ENCODE measurements around the gene NEURL1B. TPM values are rescaled to one million over a fixed set of nuclear protein-coding genes. Genes with fewer than 3 reads are reported as not detected.
A peak's percentile ranks its signal among the peaks of the same experiment; 100 is the strongest.

The NEURL1B gene
- polyA plus RNA-seq, 2 of the 4 experiments (the other 2 are of a cell fraction), result 0.89 to 2.1 TPM

- Histone ChIP-seq H3K4me2 (no peak overlapping the region), H3K27ac (no peak overlapping the region), H3K4me3 (no peak overlapping the region), H3K4me1 (peaks cover 6% of the 10 kb centered on the region; the same call in 1 of the 3 replicates), H3K9me3 (no peaks in the 10 kb centered on the region)
- CTCF ChIA-PET, result no interaction called here
- POLR2A ChIA-PET, result no interaction called here
- FAIRE-seq, result no peak
- no peak for ATAC-seq
- 74% methylated on average over 12 of the region's 12 CpGs for WGBS (ENCODE audit: missing lambda C conversion rate)
- no peak for TF ChIP-seq HDAC2 (IDR thresholded peaks at IDR 0.05)
- TF ChIP-seq NR3C1 (IDR thresholded peaks at IDR 0.05), result no peak
- no peak for TF ChIP-seq MYC (IDR thresholded peaks at IDR 0.05; ENCODE audit: borderline replicate concordance, low read length)
- TF ChIP-seq HEYL (CRISPR knock-in tag; IDR thresholded peaks at IDR 0.05), result no peak
- no peak for TF ChIP-seq HOXB13 (CRISPR knock-in tag; IDR thresholded peaks at IDR 0.05; ENCODE audit: low read depth)
- TF ChIP-seq RARB (CRISPR knock-in tag; IDR thresholded peaks at IDR 0.05), result no peak
- no peak for TF ChIP-seq ATOH8 (CRISPR knock-in tag; IDR thresholded peaks at IDR 0.05; ENCODE audit: low read depth)
- no peak for TF ChIP-seq ZFP36 (IDR thresholded peaks at IDR 0.05; ENCODE audit: borderline replicate concordance, partially characterized antibody)
- TF ChIP-seq ELK1 (IDR thresholded peaks at IDR 0.05; ENCODE audit: low read depth, low read length), result no peak
- TF ChIP-seq CHD2 (IDR thresholded peaks at IDR 0.05; ENCODE audit: low read length, partially characterized antibody), result no peak
- no peak for TF ChIP-seq USF2 (IDR thresholded peaks at IDR 0.05)
- TF ChIP-seq CEBPB (IDR thresholded peaks at IDR 0.05), result no peak
- no peak for TF ChIP-seq PHF8 (IDR thresholded peaks at IDR 0.05; ENCODE audit: borderline replicate concordance, low read depth)
- no peak for DNase-seq (ENCODE audit: low read depth in 1 of 2, low spot score in 1 of 2)
Observed at GRCh38 chr5:172635038-172635437, 6.0 kb upstream of the NEURL1B start.

- CTCF ChIA-PET, result interaction anchor here (0.6 to 1.2 kb wide), 2 partner anchors 10 to 138 kb away, joined by 3 read pairs; no protein-coding TSS in a partner anchor
- Histone ChIP-seq H3K4me3 (no peak overlapping the region), H3K27ac (peak overlapping the region in 1 of 2 experiments; percentile 49; a peak in 3 of 6 replicates), H3K4me1 (peaks cover 11% of the 10 kb centered on the region), H3K9me3 (no peaks in the 10 kb centered on the region), H3K4me2 (no peak overlapping the region)
- no peak for TF ChIP-seq CTCF (IDR thresholded peaks at IDR 0.05)
- no peak for TF ChIP-seq HOXB13 (CRISPR knock-in tag; IDR thresholded peaks at IDR 0.05; ENCODE audit: low read depth)
- TF ChIP-seq NPAS2 (CRISPR knock-in tag; IDR thresholded peaks at IDR 0.05; ENCODE audit: borderline replicate concordance), result no peak
- WGBS (ENCODE audit: missing lambda C conversion rate), result 87% methylated on average over 10 of the region's 11 CpGs
- ATAC-seq, result no peak
- DNase-seq (ENCODE audit: low read depth in 1 of 2, low spot score in 1 of 2), result no peak
- no peak for FAIRE-seq
- POLR2A ChIA-PET, result no interaction called here
Observed at GRCh38 chr5:172636279-172637050, 4.6 kb upstream of the NEURL1B start.

- CTCF ChIA-PET, result interaction anchor here (0.6 to 1.2 kb wide), 3 partner anchors 9 to 186 kb away, joined by 3 to 4 read pairs (median 3); no protein-coding TSS in a partner anchor
- peak in 1 of 2 experiments; percentile 8; a peak in 1 of 6 replicates for ATAC-seq
- Histone ChIP-seq H3K4me3 (no peak overlapping the region), H3K27ac (peak overlapping the region in 1 of 2 experiments; percentile 49; a peak in 4 of 6 replicates), H3K9me3 (no peaks in the 10 kb centered on the region), H3K4me2 (no peak overlapping the region), H3K4me1 (peaks cover 11% of the 10 kb centered on the region)
- 75% methylated on average over 8 of the region's 10 CpGs for WGBS (ENCODE audit: missing lambda C conversion rate)
- POLR2A ChIA-PET, result no interaction called here
- peak in 1 of 2 experiments; percentile 28 for DNase-seq (ENCODE audit: low read depth in 1 of 2, low spot score in 1 of 2)
- no peak for TF ChIP-seq HOXB13 (CRISPR knock-in tag; IDR thresholded peaks at IDR 0.05; ENCODE audit: low read depth)
- peak; percentile 71 for TF ChIP-seq MAFK (IDR thresholded peaks at IDR 0.05; ENCODE audit: partially characterized antibody)
- FAIRE-seq, result no peak
Observed at GRCh38 chr5:172637110-172637580, 3.9 kb upstream of the NEURL1B start.

Measured in A549 (cell line).